Spleen (tissue), 11 donors: Measurements from ENCODE around the gene CACNA1D. TPM values are rescaled to one million over a fixed set of nuclear protein-coding genes. Genes with fewer than 3 reads are reported as not detected.

Source experiments
- DNase-seq: peaks from one replicate; pipeline ENCODE4 v3.0.0-alpha.2; 2020
- H3K27ac ChIP-seq, 8 donors: fragments of 200-600 bp; sonication (generic) in 7 of 8; 1 replicate in 4 of 8; 2 replicates in 4 of 8; pipeline versions ENCODE4 v1.5.0 to v1.8.0; 2016 to 2021; ENCODE audit warnings: inconsistent platforms in 4 of 8, mild to moderate bottlenecking in 4 of 8, moderate library complexity in 1 of 8
- H3K27me3 ChIP-seq, 7 donors: fragments of 200-600 bp; sonication (generic) in 6 of 7; replicated peaks in 1 of 7; 1 replicate in 4 of 7; 2 replicates in 3 of 7; pipeline versions ENCODE4 v1.5.0 to v1.8.0; 2016 to 2021; ENCODE audit warnings: inconsistent platforms in 3 of 7, mild to moderate bottlenecking in 1 of 7
- H3K36me3 ChIP-seq, 6 donors: fragments of 200-600 bp; sonication (generic) in 5 of 6; 1 replicate in 4 of 6; 2 replicates in 2 of 6; pipeline versions ENCODE4 v1.5.0 to v1.8.0; 2016 to 2021; ENCODE audit warnings: inconsistent platforms in 2 of 6
- H3K4me1 ChIP-seq, 6 donors: fragments of 200-600 bp; sonication (generic) in 5 of 6; 1 replicate in 3 of 6; 2 replicates in 3 of 6; pipeline versions ENCODE4 v1.5.0 to v1.8.0; 2016 to 2021; ENCODE audit warnings: inconsistent platforms in 3 of 6
- H3K4me3 ChIP-seq, 8 donors: fragments of 200-600 bp; sonication (generic) in 7 of 8; 1 replicate in 4 of 8; 2 replicates in 4 of 8; pipeline versions ENCODE4 v1.5.0 to v1.8.0; 2016 to 2021; ENCODE audit warnings: inconsistent platforms in 4 of 8, mild to moderate bottlenecking in 4 of 8, moderate library complexity in 2 of 8
- H3K9me3 ChIP-seq, 8 donors: fragments of 200-600 bp; sonication (generic) in 7 of 8; 1 replicate in 4 of 8; 2 replicates in 4 of 8; pipeline versions ENCODE4 v1.5.0 to v1.8.0; 2016 to 2021; ENCODE audit warnings: inconsistent platforms in 4 of 8
- CTCF ChIP-seq, 11 experiments: fragments of 200-600 bp in 7 of 11; fragments of 450-650 bp in 4 of 11; sonication (generic) in 4 of 11; IDR thresholded peaks in 8 of 11; conservative IDR thresholded peaks in 3 of 11; 1 replicate in 7 of 11; 2 replicates in 4 of 11; pipeline versions ENCODE4 v1.4.0 to v1.8.0; 2016 to 2021; ENCODE audit warnings: antibody characterized with exemption in 11 of 11, inconsistent platforms in 4 of 11, mild to moderate bottlenecking in 1 of 11
- POLR2A ChIP-seq, 3 donors: fragments of 450-650 bp; IDR thresholded peaks; one replicate each; pipeline ENCODE4 v1.5.1; 2017; ENCODE audit warnings: antibody characterized with exemption in 3 of 3, mild to moderate bottlenecking in 1 of 3
- POLR2AphosphoS5 ChIP-seq, 3 donors: sonication (generic); formaldehyde crosslinking; IDR thresholded peaks; one replicate each; pipeline ENCODE4 v1.5.1; 2017; ENCODE audit warnings: antibody characterized with exemption in 3 of 3
- WGBS, 5 donors: extraction: QIAGEN DNeasy Blood & Tissue Kit in 3 of 5; methylation state at CpG; one replicate each; pipeline versions ENCODE4 v1.1.5 to v1.1.7; 2013 to 2018; 5-methylcytosine and 5-hydroxymethylcytosine counted together
- intact Hi-C: fragments of 100-400 bp; cut with DNase I; formaldehyde crosslinking; loops from one replicate; pipeline ENCODE4 v1.15.0; 2023; ENCODE audit warnings: low total_unique reads
- polyA plus RNA-seq, 3 donors: library from polyadenylated mRNA; stranded (reverse); fragments of 200-250 nt; gene quantifications; one replicate each; pipeline ENCODE4 v1.2.1, GENCODE V29; 2013
- total RNA-seq, 7 donors: library from RNA; depleted of rRNA in 3 of 7; stranded (reverse); fragments of >200 nt in 3 of 7; fragmentation: NEBNext Ultra II Directional in 4 of 7; extraction: Animal tissue kit (Norgen Biotek cat#: 25700) in 4 of 7; gene quantifications; one replicate each; pipeline versions ENCODE4 v1.1.0 to v1.2.1, GENCODE V29; 2016 to 2021
- donor health status: healthy with polysubstance abuse.
- donor health status: DM: no; HTN: no; CAD: no; lungs with moderate emphysema.
- donor health status: DM: no; HTN: no; CAD: no.
- donor health status: Bipolar disorder and iron deficiency.
- donor health status: healthy.
- donor health status: DM: no; HTN: no; CAD: no.
- donor health status: DM: yes; HTN: yes; CAD: no.

CACNA1D gene
- total and polyA plus RNA-seq, 10 donors, result 0.55 to 89.3 (median 19.1) TPM

GRCh38 chr3:53729618-53730017 lies 235.2 kb downstream of the CACNA1D start:
- Histone ChIP-seq H3K4me3 (no peak overlapping the region), H3K27me3 (no peaks in the 10 kb centered on the region), H3K36me3 (peaks cover 0 to 7% (median 0%) of the 10 kb centered on the region in 6 donors), H3K9me3 (no peaks in the 10 kb centered on the region), H3K4me1 (no peaks in the 10 kb centered on the region), H3K27ac (no peak overlapping the region)
- DNase-seq, result no peak
- intact Hi-C loops, result no loop called here
- WGBS, 5 donors, result 54 to 72% (median 65%) methylated on average over 2 of the region's 2 CpGs
- TF ChIP-seq POLR2A (IDR thresholded peaks at IDR 0.05) (no peak), POLR2AphosphoS5 (IDR thresholded peaks at IDR 0.05) (no peak), CTCF (IDR thresholded peaks at IDR 0.05 in 8 of 11, conservative IDR thresholded peaks at IDR 0.05 in 3 of 11) (no peak)

GRCh38 chr3:53730576-53730975 lies 236.2 kb downstream of the CACNA1D start:
- H3K4me3 ChIP-seq, result no peak overlapping the region
- no peaks in the 10 kb centered on the region for H3K9me3 ChIP-seq
- no peaks in the 10 kb centered on the region for H3K27me3 ChIP-seq
- intact Hi-C loops, result no loop called here
- no peak overlapping the region for H3K27ac ChIP-seq
- peaks cover 0 to 7% (median 0%) of the 10 kb centered on the region in 6 donors for H3K36me3 ChIP-seq
- no peak for DNase-seq
- TF ChIP-seq CTCF (IDR thresholded peaks at IDR 0.05 in 8 of 11, conservative IDR thresholded peaks at IDR 0.05 in 3 of 11) (no peak), POLR2A (IDR thresholded peaks at IDR 0.05) (no peak), POLR2AphosphoS5 (IDR thresholded peaks at IDR 0.05) (peak in 2 of 3 donors; percentile 15 to 40)
- 63 to 81% (median 75%) methylated on average over 7 to 8 of the region's 8 CpGs for WGBS, 5 donors
- H3K4me1 ChIP-seq, result no peaks in the 10 kb centered on the region

GRCh38 chr3:53731934-53732624 lies 237.7 kb downstream of the CACNA1D start:
- WGBS, 5 donors, result 79 to 93% (median 89%) methylated on average over 16 of the region's 16 CpGs
- H3K4me1 ChIP-seq, result no peaks in the 10 kb centered on the region
- no peaks in the 10 kb centered on the region for H3K27me3 ChIP-seq
- H3K4me3 ChIP-seq, result no peak overlapping the region
- intact Hi-C loops, result no loop called here
- DNase-seq, result no peak
- TF ChIP-seq POLR2A (IDR thresholded peaks at IDR 0.05), result no peak
- no peak for TF ChIP-seq CTCF (IDR thresholded peaks at IDR 0.05 in 8 of 11, conservative IDR thresholded peaks at IDR 0.05 in 3 of 11)
- no peak for TF ChIP-seq POLR2AphosphoS5 (IDR thresholded peaks at IDR 0.05)
- peaks cover 0 to 7% (median 0%) of the 10 kb centered on the region in 6 donors for H3K36me3 ChIP-seq
- no peaks in the 10 kb centered on the region for H3K9me3 ChIP-seq
- H3K27ac ChIP-seq, result no peak overlapping the region

GRCh38 chr3:53733446-53733845 lies 239.0 kb downstream of the CACNA1D start:
- WGBS, 5 donors, result 8 to 21% (median 13%) methylated on average over 1 of the region's 1 CpG

More at GRCh38 chr3:53733446-53733845, 239.0 kb downstream of the CACNA1D start:
- Histone ChIP-seq H3K27me3 (no peaks in the 10 kb centered on the region), H3K27ac (no peak overlapping the region), H3K4me3 (no peak overlapping the region), H3K9me3 (no peaks in the 10 kb centered on the region), H3K4me1 (no peaks in the 10 kb centered on the region), H3K36me3 (peaks cover 0 to 7% (median 0%) of the 10 kb centered on the region in 6 donors)
- TF ChIP-seq CTCF (IDR thresholded peaks at IDR 0.05 in 8 of 11, conservative IDR thresholded peaks at IDR 0.05 in 3 of 11), result no peak
- TF ChIP-seq POLR2AphosphoS5 (IDR thresholded peaks at IDR 0.05), result no peak
- TF ChIP-seq POLR2A (IDR thresholded peaks at IDR 0.05), result no peak
- DNase-seq, result no peak
- intact Hi-C loops, result no loop called here
